NCI-H2196 treated with DMSO at 0.1 percent for 48 hours (cell line): ENCODE measurements around the gene RASSF5.

Source experiments
- DNase-seq: peaks from one replicate; lab custom pipeline; 2025; ENCODE audit not compliant: unreplicated experiment; lab: John Stamatoyannopoulos, UW

Gene RASSF5

DNA sequence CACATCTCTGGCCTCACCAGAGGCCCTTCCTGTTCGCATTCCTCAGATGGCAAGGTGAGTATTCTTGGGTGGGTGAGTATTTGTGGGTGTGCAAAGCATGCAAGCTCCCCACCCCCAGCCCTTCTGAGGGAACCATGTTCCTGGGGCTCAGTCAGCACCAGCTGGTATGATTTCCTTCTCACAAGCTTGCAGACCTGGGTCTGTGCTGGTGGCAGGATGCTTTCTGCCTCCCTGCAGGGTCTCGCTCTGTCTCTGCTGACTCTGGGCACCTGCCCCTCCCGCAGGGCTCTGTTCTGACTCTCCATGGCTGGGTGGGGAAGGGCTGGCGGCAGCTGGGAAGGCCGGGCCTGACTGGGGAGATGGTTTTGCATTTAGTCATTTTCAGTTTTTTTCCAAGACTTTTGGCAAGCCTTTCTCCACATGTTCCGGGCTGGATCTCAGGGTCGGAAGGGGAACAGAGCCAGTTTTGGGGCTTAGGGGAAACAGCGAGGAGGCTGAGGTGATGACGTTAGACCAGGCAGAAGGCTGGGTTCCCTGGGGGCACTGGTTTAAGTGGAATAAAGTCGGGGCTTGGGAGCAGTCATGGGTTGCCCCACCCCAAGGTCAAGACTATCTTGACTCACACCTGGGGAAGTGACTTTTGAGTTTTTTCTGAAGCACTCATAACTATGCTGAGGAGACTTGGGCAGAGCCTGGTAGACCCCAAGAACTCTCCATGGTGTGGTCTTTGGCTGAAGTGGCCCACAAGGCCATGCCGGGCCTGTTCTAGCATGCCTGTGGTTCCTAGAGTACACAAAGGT lies 6.2 kb downstream of the RASSF5 start:
- DNase-seq, result no peak

- no peak for DNase-seq
These were observed 7.6 kb downstream of the RASSF5 start for GRCh38 chr1:206514813-206515387.

GRCh38 chr1:206516728-206516990 lies 9.3 kb downstream of the RASSF5 start:
- DNase-seq, result no peak

- no peak for DNase-seq
These were observed 10.5 kb downstream of the RASSF5 start for GRCh38 chr1:206517784-206518183.

- no peak for DNase-seq
These were observed 10.9 kb downstream of the RASSF5 start for GRCh38 chr1:206518206-206518605.

GRCh38 chr1:206518743-206519142 lies 11.4 kb downstream of the RASSF5 start:
- DNase-seq, result no peak

DNA sequence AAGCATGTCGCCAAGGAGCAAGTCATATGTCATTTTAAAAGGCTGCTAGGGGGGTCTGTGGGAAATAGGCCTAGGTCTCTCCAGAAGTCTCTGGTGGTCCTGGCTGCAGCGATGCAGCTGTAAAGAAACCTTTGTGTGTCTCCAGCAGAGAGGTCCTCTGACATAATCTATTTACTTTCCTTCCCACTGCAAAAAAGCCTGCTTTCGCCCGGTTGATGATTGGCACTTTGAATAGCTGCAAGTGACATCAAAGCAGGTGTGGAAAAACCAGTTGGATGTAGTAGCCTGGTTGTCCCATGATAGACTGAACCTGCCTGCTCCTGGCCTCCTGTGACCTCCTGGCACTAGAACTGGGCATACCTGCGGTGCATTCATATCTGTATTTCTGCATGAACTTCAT lies 13.8 kb downstream of the RASSF5 start:
- DNase-seq, result no peak

DNA sequence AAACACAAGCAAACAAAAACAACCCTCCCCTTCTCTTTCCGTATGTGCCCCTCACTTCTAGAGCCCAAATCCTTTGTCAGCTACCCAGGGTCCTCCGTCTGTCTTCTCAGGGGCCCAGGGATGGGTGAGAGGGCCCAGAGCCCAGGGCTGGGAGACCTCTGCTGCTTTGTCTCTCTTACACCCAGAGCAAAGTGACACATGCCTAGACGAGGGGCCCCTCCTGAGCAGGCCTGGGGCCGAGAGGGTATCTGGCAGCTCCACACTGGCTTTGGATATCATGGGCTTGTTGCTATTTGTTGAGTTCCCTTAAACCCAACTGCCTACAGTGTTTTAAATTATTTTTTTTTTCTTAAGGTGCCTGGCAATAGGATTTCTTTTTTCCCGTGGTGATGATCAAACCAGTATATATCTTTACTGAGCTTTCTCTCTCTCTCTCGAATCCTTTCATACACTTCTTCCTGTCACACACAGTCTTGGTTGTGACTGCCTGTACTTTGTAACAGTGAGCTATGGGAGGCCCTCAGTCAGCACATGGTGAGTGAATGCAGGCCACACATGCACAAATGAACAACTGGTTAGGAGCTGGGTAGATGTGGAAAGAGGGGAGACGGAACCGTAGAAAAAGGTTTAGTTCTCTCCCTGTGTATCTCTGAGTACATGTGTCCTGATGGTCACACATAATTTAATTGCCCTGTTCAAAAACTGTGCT lies 14.5 kb downstream of the RASSF5 start:
- no peak for DNase-seq

- no peak for DNase-seq
These were observed 17.5 kb downstream of the RASSF5 start for GRCh38 chr1:206524739-206525364.

DNA sequence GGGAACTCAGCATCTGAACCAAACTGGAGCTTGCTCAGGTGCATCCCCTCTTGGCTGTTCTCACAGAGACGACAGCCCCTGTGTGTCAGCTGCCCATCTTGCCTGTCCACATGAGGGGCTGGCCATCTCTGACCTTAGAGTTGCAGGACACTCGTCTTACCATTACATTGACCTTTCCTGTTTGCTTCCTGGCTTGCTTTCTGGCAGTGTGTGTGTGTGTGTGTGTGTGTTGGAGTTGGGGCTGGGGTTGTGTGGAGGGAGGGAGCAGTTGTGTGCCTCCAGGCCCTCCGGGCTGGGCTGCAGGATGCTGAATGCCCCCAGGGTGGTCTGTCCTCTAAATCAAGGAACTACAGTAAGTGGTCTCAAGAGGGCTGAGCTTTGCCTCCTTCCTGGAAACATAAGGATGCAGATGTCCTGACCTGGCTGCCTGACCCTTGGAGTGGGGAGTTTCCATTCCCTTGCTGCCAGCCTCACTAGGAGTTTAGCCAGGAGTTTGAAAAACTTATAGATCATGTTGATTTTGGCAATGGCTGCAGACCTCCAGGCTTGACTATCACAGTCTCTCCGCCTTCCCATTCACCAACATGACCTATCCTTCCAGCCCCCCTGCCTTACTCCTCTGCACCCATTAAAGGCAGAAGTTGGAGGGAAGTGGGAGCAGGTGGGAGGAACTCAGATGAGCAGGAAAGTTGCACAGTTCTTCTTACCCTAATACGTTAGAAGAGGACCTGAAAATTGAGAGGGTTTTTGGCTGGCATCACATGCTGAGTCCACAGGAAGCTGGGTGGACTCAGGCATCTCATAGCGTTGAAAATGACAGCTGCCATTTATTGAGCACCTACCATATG lies 19.0 kb downstream of the RASSF5 start:
- DNase-seq, result no peak

GRCh38 chr1:206529425-206529824 lies 22.1 kb downstream of the RASSF5 start:
- DNase-seq, result no peak

GRCh38 chr1:206532368-206532767 lies 25.0 kb downstream of the RASSF5 start:
- DNase-seq, result no peak

- DNase-seq, result no peak
These were observed 27.2 kb downstream of the RASSF5 start for GRCh38 chr1:206534552-206534951.

DNA sequence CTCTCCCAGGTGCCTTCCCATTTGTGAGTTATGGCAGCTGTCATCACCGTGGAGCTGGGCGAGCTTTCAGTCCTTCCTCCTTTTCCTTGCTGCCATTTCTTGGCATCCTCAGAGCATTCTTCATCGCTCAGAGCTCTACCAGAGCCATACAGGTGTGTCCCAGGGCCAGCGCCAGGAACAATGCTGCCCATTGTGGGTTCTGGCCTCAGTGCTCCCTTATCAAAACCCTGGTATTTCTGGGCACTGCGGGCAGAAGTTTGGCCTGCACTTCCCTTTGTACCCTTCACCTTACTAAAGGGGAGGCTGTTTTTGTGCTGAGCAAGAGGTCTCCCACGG lies 28.5 kb downstream of the RASSF5 start:
- no peak for DNase-seq

GRCh38 chr1:206537141-206537540 lies 29.8 kb downstream of the RASSF5 start:
- no peak for DNase-seq

- no peak for DNase-seq
These were observed 30.9 kb downstream of the RASSF5 start for GRCh38 chr1:206538086-206538770.

DNA sequence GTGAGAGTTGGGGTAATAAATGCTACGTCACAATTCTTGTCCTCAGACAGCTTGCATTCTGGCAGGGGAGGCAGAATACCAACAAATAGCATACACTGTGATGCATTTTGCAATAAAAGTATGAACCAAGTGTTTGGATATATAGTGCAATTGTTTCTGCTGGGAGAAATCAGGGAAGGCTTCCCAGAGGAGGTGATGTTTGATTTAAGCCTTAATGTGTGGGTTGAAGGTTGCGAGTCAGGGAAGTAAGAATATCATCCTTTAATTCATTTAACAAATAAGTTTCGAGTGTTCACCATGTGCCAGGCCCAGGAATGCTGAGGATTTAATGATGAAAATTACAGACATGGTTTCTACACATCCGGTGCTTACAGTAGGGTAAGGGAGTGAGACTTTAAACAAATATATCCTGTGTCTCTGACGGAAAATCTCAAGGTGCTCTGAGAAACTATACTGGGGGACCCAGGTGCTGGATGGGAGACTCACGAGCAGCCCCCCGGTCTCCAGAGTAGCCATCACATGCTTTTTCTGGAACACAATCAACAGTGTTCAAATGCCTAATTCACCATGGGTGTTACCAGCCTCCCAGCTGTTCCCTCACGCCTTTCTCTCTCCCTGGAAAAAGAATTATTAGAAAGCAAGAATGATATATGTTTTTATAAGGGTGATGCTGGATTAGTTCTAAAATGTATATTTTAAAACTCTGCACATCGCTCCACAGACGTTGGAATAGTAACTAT lies 31.7 kb downstream of the RASSF5 start:
- DNase-seq, result no peak

DNA sequence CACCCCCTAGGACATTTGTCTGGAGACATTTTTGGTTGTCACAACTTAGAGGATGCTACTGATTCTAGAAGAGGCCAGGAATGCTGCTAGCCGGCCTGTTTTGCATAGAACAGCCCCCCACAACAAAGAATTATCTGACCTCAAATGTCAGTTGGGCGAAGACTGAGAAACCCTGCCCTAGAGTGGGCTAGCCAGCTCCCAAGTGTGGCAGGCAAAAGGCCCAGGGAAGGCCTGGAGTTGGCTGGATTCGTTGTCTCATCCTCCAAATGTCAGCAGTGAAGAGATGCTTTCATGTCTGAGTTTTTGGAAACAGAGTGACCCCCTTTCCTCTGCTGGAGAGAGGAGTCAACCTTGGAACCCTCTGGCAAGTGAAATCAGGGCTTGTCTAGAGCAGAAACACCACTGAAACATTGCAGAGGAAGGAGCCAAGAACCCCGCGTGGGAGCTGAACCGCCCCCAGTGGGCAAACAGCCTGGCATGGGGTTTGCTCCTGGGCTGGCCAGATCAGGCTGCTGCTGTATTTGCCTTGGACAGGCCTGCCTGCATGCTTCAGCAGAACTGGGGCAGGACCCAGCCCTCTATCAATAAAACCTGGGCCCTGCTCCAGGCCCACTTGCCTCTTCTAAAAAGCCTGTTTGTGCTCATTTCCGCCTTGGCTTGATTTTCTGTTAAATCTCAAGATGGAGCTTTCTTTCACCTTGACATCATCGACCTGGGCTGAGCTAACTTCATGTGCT lies 32.9 kb downstream of the RASSF5 start:
- peak; percentile 86 for DNase-seq

GRCh38 chr1:206541236-206541833 lies 34.0 kb downstream of the RASSF5 start:
- DNase-seq, result no peak
